Right lobe of liver (tissue), 4 donors: ENCODE results near the gene TCAF1.

Source experiments
- POLR2A ChIP-seq: fragments of 450-650 bp; IDR thresholded peaks from one replicate; pipeline ENCODE4 v1.6.1; 2017; ENCODE audit warnings: antibody characterized with exemption, mild to moderate bottlenecking
- TF ChIP-seq, protein P1 (sequence below), 4 donors: fragments of 200-600 bp in 3 of 4; fragments of 450-650 bp in 1 of 4; IDR thresholded peaks; one replicate each; pipeline versions ENCODE4 v1.5.1 to v1.8.0; 2016 to 2022; ENCODE audit warnings: antibody characterized with exemption in 4 of 4, mild to moderate bottlenecking in 2 of 4
- donor health status: DM: no; HTN: no; CAD: no.
- donor health status: DM: no; HTN: no; CAD: no.
- donor health status: DM: no; HTN: yes; CAD: no.

DNA sequence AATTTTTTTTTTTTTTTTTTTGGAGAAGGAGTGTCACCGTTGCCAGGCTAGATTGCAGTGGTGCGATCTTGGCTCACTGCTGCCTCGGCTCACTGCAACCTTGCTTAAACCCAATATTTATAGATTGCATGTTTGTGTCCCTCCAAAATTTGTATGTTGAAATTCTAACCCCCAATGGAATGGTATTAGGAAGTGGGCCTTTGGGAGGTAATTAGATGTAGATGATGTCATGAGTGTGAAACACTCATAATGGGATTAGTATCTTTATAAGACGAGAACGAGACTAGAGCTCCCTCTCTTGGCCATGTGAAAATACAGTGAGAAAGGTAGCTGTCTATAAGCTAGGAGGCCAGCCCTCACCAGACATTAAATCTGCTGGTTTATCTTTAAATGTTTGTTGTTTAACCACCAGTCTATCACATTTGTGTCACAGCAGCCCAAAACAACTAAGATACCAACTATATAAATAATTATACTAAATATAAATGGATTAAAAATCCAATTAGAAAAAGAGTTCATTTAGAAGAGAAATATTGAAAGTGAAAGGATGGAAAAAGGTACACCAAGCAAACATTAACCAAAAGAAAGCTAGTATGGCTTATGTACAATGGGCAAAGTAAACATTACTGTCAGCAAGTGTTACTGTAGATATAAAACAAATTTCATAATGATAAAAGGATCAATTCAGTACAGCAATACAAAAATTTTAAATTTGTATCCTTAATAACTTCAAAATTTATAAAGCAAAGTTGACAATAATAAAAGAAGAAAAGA is 9.3 kb downstream of the TCAF1 start:
- no peak for TF ChIP-seq POLR2A
- TF ChIP-seq, protein P1, sequence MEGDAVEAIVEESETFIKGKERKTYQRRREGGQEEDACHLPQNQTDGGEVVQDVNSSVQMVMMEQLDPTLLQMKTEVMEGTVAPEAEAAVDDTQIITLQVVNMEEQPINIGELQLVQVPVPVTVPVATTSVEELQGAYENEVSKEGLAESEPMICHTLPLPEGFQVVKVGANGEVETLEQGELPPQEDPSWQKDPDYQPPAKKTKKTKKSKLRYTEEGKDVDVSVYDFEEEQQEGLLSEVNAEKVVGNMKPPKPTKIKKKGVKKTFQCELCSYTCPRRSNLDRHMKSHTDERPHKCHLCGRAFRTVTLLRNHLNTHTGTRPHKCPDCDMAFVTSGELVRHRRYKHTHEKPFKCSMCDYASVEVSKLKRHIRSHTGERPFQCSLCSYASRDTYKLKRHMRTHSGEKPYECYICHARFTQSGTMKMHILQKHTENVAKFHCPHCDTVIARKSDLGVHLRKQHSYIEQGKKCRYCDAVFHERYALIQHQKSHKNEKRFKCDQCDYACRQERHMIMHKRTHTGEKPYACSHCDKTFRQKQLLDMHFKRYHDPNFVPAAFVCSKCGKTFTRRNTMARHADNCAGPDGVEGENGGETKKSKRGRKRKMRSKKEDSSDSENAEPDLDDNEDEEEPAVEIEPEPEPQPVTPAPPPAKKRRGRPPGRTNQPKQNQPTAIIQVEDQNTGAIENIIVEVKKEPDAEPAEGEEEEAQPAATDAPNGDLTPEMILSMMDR (IDR thresholded peaks at IDR 0.05): peak; percentile 31 to 63 (median 56)
